Midbrain (tissue), 1 donor: ENCODE measurements around the gene WDFY3.
"Not testable (repeated sequence)": the region's sequence is repeated elsewhere in the genome, so short reads cannot be mapped to it uniquely, and the experiment has no call there.

Experiments used
- DNase-seq: peaks from one replicate; lab custom pipeline; 2025; lab: John Stamatoyannopoulos, UW

WDFY3 gene

GRCh38 chr4:84719115-84719514 lies 247.4 kb downstream of the WDFY3 start:
- DNase-seq: no peak

DNA sequence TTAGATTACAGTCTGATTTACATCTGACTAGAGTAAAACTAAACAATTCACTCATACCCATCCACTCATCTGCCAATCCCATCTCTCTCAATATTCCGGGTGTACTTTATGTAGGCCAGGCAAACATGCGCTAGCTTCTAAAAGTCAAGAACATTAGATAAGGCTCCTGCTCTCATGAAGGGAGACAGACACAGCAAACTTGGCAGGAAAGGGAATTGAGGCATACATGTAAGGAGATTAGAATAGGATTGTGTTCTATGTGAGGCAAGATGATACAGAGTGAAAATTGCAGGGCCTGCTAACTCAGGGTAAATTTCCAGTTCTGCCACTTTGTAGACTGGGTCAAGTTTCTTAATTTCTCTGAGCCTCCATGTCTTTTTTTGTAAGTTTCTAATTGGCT lies 247.8 kb downstream of the WDFY3 start:
- DNase-seq: no peak

- no peak for DNase-seq
These were observed 255.9 kb downstream of the WDFY3 start for GRCh38 chr4:84710548-84710947.

DNA sequence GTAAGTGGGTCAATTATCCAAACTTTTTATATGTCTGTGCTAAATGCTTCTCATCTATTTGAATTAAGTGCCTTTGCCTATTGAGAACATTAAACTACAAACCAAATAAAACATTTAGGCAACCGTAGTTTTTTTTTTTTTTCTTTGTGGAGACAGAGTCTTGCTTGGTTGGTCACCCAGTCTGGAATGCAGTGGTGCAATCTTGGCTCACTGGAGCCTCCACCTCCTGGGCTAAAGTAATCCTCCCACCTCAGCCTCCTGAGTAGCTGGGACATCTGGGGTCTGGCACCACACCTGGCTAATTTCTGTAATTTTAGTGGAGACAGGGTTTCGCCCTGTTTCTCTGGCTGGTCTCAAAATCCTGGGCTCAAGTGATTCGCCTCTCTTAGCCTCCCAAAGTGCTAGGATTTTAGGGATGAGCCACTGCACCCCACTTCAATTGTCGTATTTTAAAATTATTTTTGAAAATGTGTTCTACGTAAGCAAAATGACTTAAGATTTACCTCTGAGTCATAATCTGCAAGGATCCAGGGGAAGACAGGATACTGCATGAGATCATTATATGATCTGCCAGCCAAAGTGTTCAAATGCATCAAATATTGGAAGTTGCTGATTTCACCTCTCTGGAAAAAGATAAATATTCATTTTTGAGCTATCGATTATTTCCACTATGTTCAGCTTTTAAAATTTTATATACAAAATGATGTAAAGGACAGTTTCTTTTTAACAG lies 257.9 kb downstream of the WDFY3 start:
- no peak for DNase-seq

GRCh38 chr4:84706286-84706685 lies 260.2 kb downstream of the WDFY3 start:
- DNase-seq: no peak

DNA sequence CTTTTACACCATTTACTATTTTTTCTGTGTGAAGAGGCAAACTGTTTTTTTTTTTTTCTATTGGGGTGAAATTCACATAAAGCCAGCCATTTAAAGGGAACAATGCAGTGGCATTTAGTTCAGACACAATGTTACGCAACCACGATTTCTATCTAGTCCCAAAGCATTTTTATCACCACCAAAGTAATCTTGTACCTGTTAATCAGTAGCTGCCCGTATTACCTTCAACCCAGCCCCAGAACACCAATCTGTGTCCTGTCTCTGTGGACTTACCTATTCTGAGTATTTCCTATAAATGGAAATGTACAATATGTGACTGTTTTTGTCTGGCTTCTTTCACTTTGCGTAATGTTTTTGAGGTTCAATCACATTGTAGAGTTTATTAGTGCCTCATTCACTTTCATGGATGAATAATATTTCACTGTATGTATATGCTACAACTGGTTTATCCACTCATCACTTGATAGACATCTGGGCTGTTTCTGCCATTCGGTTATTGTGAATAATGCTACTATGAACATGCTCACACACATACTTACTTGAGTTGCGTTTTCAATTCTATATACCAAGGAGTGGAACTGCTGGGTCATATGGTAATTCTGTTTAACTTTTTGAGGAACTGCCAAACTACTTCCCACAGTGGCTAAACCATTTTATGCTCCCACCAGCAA lies 267.4 kb downstream of the WDFY3 start:
- DNase-seq: no peak

DNA sequence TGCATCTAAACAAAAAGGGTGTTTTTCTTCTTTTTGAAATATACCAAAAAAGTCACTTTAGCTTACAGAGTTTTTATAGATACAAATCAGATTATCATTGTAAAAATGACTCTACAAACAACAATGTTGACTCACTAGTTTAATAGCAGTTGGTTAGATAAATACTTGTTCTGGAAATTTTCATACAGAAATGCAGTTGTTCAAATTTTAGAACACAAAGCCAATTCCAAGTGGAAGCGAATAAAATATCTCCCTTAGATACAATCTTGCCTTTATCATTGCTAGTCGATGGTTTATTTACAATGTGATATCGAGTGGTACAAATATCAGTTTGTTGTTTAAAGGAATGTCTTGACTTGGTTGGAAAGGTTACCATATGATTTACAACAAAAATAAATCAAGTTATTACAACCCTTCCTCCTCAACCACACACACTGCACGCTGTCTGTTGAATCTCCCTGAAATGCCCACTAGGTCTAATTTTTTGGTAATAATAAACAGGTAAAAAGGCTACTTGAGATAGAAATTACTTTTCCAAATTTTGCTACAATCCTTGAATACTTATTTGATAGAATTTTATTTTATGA lies 268.8 kb downstream of the WDFY3 start:
- DNase-seq: no peak

DNA sequence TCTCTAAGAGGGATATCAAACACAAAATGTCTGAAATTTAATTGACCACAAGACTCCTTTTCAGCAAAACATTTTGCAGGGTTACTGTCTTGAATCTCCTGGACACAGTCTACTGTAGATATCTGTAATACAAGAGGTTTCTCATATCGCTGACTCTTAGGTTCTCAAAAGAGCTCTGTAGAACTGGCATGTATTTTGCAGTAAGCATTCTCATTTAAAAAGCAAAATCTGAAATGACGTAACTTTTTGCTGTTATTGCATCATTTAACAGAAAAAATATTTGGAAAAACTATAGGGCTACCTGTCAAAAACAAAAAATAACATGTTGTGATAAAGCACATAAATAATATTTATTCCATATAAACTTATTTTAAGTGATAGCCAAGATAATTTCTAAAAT lies 269.3 kb downstream of the WDFY3 start:
- DNase-seq: no peak

DNA sequence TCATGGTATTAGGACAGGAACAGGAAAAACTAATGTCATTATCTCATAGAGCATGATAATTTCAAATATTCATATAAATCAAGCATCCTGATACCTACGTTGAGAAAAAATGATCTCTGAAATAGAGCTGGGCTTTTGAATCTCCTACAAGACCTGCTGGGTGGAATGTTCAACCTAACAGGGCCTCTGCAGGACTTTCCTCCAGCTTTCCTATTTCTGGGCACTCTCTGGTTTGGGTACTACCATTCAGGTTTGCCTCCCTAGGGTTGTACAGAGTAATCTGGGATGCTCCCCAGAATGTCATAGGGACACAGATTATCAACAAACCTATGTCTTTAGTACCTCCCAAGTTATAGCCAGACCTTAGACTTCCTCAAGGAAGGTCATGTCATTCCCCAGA lies 274.7 kb downstream of the WDFY3 start:
- DNase-seq: no peak

DNA sequence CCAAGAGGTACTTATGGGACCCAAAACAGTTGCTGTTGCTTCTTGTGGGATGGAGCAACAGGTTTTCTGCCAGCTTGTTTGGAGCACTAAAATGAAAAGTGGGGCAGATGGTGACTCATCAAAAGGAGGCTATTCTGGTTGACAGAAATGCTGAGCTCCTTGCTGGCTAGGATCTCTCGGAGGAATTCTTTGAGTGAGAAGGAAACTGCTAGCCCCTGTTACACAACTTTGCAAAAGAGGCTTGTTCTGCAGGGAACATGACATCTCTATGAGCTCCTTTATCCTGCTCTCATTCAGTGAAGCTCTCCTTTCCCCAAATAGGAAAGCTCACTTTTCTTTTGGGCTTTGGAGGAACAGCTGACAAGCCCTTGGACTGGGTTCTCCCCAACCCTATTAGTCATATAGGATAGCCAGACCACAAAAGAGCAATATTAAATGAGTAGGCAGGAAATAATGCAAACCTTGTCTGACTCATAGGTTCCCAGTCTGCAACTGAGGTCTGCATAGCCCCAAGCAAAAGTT lies 275.3 kb downstream of the WDFY3 start:
- DNase-seq: peak; percentile 64

- no peak for DNase-seq
These were observed 276.0 kb downstream of the WDFY3 start for GRCh38 chr4:84690481-84690880.

DNA sequence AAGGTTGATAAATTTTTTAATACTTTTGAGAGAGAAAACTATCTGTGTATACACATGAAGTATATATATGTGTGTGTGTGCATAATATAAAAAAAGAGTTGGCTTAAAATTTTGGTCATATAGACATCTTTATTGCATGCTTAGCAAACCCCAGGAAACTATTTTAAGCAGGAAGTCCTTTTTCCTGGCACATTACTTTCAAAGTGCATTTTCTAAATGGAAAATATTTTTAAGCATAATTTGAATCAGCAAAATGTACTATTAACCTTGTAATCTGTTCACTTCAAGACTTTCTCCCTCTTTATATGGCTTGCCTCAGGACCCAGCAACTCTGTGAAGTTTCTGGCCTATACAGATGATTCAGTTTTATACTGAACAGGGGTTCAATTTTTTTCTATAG lies 277.3 kb downstream of the WDFY3 start:
- no peak for DNase-seq

DNA sequence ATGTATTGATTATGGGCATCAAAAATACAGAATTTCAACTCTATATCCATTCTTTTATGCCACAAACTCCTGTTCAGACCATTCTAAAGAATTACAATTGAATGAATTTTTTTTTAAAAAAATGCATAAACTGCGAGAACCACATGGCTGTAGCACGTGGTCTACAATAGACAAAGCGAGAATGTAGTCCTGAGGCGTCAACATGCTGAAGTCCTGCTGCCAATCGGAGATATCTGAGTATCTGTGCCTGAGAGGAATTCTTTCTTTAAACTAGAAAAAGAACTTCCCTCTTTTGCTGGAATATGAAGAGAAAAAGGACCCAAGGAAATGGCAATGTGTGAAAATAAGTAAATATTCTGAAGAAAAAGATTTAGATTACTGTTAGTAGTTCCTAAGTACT lies 277.9 kb downstream of the WDFY3 start:
- DNase-seq: no peak

GRCh38 chr4:84685105-84685504 lies 281.4 kb downstream of the WDFY3 start:
- DNase-seq: no peak

- DNase-seq: no peak
These were observed 282.1 kb downstream of the WDFY3 start for GRCh38 chr4:84684361-84684760.

DNA sequence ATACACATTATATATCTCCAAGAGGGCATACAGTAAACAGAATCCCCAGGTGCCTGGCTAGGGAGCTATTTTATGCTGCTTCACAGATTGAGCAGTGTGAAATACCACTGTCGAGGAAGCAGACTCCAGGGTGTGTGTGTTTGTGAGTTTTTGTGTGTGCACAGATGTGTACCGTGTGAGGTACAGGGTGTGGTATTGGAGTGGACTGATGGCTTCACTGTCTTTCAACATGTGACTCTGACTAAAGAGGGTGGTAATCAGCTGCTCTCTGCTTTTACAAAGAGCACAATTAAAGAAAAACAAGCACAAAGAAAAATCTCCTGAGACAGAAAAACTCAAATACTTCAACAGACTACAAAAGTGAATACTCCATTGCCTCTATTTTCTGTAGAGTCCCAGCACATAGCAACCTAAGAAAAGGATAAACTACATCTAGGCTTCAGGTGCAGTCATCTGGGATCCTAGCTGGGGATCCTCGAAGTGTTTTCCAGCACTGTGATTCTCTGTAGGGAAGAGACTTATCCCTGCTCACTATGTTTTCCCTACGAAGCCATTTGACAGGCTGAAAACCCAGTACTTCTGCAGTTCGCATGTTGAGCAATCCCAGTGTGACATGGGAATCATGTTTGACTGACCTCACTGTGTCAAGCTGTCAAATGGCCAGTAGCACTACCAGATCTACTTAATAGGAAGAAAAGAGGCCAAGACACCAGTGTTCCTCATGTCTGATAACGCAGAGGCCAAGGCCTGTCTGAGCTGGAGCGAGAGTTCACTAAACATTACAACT lies 283.2 kb downstream of the WDFY3 start:
- DNase-seq: no peak

DNA sequence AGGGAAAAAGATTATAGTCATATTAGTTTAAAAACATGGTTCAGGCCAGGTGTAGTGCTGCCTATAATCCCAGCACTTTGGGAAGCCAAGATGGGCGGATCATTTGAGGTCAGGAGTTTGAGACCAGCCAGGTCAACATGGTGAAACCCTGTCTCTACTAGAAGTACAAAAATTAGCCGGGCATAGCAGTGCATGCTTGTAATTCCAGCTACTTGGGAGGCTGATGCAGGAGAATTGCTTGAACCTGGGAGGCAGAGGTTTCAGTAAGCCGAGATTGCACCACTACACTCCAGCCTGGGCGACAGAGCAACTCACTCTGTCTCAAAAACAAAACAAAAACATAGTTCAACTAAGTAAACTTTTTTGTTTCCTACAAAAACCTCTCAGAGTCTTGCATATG lies 283.8 kb downstream of the WDFY3 start:
- DNase-seq: not testable (repeated sequence)

- DNase-seq: peak; percentile 52
These were observed 284.8 kb downstream of the WDFY3 start for GRCh38 chr4:84681486-84682274.

- no peak for DNase-seq
These were observed 285.5 kb downstream of the WDFY3 start for GRCh38 chr4:84680956-84681355.

DNA sequence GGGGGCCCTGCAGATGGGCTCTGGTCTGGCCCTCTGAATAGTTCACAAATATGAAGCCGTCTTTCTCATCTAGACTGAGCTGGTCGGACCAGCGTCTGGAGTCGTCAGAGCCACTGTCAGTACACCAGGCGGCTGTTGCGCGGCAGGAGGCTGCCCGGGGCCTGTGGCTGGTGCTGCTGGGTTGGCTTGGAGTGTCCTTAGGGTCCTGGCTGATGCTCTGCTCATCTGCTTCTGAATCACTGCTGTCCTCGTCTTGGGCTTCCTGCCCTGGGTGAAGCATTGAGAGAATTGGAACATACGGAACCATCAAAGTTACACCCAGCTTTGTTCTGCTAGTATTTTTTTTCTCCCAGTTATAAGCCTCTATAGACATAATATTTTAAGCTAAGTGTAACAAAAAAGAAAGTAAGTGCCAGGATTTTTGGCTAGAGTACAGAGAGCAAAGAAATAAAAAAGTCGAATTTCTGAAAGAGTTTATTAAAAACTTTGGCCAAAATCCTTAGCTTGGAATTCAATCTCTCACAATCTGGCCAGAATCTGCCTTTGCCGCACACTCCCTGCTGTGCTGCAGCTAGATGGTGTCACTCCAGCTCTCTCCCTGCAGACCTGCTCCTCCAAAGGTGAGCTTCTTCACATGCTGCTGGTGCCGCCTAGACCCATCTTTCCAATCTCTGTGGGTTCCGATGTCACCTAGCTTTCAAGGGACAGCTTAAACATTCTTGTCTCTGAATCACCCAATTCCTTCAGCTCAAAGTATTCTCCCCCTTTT lies 287.3 kb downstream of the WDFY3 start:
- no peak for DNase-seq

- DNase-seq: no peak
These were observed 288.5 kb downstream of the WDFY3 start for GRCh38 chr4:84677995-84678394.
